RKO (cell line): Measurements from ENCODE around the gene EID2B.

ENCODE experiments used
- DNase-seq: peaks from one replicate; pipeline ENCODE4 v3.0.0-alpha.2; 2016; ENCODE audit warnings: low spot score

The EID2B gene

GRCh38 chr19:39531834-39532232 lies 819 bp downstream of the EID2B start:
- DNase-seq = peak; percentile 26

DNA sequence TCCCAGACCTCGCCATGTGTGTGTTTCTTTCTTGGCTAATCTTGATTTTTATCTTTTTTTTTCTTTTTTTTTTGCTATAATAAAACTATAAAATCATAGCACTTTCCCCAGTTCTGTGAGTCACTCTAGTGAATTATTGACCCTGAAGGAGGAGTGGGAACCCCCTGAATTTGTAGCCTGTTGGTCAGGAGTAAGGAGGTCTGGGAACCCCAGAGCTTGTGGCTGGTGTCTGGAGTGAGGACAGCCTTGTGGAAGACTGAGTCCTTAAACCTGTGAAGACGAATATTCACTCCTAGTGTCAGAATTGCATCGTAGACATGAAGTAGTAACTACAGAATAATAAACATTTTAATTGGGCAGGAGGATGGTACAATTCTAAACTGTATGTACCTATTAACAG lies 7.4 kb downstream of the EID2B start:
- no peak for DNase-seq

DNA sequence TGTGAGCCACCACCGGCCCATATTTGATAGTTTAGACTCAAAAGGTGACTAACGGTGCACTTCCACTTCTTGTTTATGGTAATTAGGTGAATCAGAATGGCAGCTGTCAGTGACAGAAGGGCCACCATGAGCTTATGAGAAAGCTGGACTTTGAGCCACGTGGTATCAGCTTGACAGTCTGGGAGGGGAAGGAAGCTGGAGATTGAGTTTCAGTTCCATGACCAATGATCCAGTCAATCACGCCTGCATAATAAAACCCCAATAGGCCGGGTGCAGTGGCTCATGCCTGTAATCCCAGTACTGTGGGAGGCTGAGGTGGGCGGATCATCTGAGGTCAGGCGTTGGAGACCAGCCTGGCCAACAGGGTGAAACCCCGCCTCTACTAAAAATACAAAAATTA lies 8.2 kb downstream of the EID2B start:
- peak; percentile 44 for DNase-seq

DNA sequence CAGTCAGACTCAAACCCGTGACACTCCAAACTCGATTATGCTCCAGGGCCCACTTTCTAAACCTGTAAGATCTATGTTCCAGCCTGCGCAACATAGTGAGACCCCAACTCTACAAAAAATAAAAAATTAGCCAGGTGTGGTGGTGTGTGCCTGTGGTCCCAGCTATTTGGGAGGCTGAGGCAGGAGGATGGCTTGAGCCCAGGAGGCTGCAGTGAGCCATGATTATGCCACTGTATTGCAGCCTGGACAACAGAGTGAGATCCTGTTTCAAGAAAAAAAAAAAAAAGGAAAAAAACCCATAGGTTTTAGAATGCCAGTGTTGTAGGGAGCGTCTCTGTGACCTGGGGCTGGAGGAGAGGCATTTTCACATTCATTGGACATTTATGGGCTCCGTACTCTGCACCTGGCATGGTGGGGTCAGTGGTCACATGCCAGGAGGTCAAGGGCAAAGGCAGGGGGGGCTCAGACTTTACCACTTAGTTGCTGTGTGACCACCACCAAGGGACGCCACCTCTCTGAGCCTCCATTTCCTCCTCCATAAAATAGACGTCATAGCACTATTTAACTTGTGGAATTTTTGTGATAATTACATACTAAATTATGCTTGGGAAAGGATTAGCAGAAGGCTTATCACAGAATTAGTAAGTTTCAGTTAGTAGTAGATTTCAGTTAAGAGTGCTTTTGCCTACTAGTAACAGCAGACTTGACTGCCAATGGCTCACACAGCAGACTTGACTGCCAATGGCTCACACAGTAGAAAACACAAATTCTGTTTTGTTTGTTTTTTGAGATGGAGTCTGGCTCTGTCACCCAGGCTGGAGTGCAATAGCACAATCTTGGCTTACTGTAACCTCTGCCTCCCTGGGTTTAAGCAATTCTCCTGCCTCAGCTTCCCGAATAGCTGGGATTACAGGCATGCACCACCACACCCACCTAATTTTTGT lies 11.8 kb downstream of the EID2B start:
- no peak for DNase-seq

DNA sequence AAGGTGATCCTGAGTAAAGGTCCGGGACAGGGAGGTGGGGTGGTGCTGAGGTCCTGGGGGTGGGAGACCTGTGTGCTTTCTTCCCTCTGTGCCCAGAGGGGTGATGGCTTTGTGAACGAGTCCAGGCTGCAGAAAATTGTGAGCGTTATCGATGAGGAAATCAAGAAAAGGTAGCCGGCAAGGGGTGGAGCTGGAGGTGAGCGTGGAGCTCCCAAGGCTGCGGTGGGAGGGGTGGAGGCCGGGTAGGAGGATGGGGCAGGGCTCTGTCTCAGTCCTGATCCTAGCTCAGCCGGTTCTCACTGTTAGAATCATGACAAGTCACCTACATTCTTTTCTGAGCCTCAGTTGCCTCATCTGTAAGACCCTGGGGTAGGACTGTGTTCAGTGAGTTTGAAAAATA lies 13.7 kb downstream of the EID2B start:
- DNase-seq = no peak

DNA sequence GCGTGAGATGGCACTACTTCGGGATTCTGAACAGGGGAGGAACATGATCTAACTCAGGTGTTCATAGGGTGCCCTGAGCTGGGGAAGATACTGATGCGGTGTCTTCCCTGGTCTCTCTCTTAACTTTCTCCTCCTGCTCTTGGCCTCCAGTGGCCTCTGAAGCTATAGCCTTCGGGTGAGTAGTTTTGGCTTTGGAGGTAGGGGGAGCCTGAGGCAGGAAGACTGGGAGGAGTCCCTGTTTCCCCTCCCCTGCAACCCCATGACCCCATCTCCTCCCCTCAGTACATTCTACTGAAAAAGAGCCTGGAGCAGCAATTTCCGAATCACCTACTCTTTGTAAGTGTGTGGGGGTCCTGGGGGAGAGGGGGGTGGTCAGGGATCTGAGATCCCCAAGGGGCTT lies 14.2 kb downstream of the EID2B start:
- no peak for DNase-seq

DNA sequence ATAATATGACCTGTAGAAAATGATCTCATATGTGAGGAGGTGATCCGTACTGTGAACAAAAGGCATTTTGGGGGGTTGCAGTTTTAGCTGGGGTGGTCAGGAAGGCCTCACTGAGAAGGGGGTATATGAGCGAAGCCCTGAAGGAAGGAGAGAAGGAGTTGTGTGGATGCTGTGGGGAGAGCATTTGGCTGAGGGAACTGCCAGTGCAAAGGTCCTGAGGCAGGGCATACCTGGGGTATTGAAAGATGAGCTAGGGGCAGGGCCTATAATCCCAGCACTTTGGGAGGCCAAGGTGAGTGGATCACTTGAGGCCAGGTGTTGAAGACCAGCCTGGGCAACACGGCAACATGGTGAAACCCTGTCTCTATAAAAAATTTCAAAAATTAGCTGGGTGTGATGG lies 15.2 kb downstream of the EID2B start:
- no peak for DNase-seq

- no peak for DNase-seq
Observed at GRCh38 chr19:39516270-39516669, 16.4 kb downstream of the EID2B start.

GRCh38 chr19:39515551-39516191 lies 17.0 kb downstream of the EID2B start:
- no peak for DNase-seq

DNA sequence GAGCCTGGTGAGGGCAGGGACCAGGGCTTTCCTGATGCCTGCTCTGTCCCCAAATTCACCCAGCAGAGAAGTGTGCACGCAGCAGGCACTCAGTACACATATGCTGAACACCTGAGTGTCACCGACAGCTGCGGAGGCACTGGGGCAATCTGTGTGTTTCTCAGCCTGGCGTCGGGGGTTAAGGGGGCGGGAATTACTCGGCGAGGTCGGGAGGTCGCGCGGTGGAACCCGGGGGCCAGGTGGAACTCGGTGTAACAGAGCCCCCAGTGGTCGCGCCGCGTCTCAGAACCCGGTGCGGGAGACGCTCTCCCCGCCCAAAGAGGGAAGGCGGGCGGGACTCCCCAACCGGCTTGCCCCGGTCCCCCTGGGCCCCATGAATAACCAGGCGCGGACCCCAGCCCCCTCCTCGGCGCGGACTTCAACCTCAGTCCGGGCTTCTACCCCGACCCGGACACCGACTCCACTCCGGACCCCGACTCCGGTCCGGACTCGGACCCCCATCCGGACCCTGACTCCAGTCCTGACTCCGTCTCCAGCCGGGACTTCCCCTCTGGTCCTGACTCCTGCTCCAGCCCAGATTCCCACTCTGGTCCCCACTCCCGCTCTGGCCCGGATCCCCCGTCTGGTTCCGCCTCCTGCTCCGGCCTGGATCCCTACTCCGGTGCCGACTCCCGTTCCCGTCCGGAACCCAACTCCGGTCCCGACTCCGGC lies 17.7 kb downstream of the EID2B start, which contains the start of gene SELENOV:
Gene SELENOV (plus strand): TSS at position 300 of the 711 bp plus-strand sequence. CDS start 74 bp downstream, at position 374.
- DNase-seq = no peak

GRCh38 chr19:39512988-39513387 lies 19.7 kb downstream of the EID2B start:
- DNase-seq = no peak

GRCh38 chr19:39509233-39509632 lies 23.4 kb downstream of the EID2B start:
- DNase-seq = no peak

- DNase-seq = no peak
Observed at GRCh38 chr19:39508629-39509028, 24.0 kb downstream of the EID2B start.

GRCh38 chr19:39507715-39508364 lies 24.8 kb downstream of the EID2B start:
- no peak for DNase-seq

GRCh38 chr19:39506944-39507714 lies 25.5 kb downstream of the EID2B start:
- DNase-seq = no peak

DNA sequence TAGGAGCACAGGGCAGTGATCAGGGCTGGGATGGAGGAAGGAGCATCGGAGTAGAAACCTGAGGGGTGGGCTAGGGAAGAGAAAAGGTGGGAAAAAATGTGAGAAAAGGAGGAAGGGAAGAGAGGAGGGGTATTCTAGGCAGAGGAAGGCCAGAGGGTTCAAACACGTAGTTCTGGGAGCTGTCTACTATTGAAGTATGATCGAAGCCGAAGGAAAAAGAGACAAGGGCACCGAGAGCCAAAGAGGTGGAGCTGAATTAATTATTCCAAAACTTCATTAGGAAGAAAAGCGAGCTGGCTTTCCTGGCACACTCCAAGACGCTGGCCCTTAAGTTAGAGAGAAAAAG lies 26.1 kb downstream of the EID2B start:
- DNase-seq = no peak

DNA sequence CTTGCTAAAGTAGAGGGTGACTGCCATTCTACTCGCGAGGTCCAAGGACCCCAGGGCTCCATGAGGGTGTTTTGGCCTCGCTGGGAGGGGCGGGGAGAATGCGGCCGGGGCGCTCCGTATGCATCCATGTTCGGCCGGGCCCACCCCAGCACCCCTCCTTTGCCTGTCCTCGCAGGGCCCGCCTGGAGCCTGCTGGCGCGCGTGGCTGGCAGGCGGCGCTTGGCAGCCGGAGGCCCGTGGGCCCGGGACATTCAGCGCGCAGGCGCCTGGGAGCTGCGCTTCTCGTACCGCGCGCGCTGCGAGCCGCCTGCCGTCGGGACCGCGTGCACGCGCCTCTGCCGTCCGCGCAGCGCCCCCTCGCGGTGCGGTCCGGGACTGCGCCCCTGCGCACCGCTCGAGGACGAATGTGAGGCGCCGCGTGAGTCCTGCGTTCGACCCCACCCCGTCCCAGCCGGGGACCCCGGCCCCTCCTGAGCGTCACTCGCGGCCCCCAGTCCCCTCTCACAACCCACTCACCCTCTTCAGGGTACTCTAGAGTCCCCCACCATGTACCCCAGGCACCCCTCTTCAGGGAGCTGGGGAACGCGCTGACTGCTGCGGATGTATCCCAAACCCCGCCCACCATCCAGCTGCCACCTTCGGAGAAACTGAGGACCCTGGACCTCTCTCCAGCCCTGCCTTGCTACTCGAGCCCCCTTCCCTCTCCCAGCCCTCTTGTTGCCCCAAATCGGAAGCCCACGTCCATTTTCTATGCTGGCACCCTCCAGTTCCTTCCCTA lies 29.8 kb downstream of the EID2B start:
- DNase-seq = peak; percentile 71

- DNase-seq = no peak
Observed at GRCh38 chr19:39501340-39501739, 31.3 kb downstream of the EID2B start.

- DNase-seq = no peak
Observed at GRCh38 chr19:39500543-39500942, 32.1 kb downstream of the EID2B start.

DNA sequence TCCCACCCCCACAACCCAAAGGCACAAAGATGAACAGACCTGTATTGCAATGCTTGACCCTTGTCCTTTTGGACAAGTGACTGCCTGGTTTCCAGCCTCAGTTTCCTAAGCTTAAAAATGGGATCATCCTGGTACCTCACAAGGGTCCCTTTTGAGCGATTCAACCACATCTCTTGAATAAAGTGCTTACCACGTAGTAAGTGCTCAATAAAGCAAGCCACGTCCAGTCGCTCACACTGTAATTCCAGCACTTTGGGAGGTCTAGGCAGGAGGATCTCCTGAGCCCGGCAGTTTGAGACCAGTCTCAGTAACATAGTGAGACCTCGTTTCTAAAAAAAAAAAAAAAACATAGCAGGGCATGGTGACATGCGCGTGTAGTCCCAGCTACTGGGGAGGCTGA lies 32.7 kb downstream of the EID2B start:
- DNase-seq = no peak
